Right kidney (tissue), 9 donors: ENCODE data around the gene PKDCC.

Source experiments
- DNase-seq: peaks from one replicate; pipeline ENCODE4 v3.0.0-alpha.2; 2016
- long read RNA-seq, 8 donors: transcript quantifications; one replicate each; lab custom pipeline, GENCODE V29; 2026

PKDCC gene
- long read RNA-seq, donor 1, transcript PKDCC-201 (7 exons, 2,502 nt) = major isoform, 55 of 166 reads
- long read RNA-seq, donor 1, partial matches to known transcripts = 98 of 166 reads
- long read RNA-seq, donor 1, other reads (novel, unspliced or antisense) = 8 of 166 reads
- long read RNA-seq, donor 2, transcript PKDCC-207 (2 exons, 563 nt) = minor isoform, 6 of 59 reads
- long read RNA-seq, donor 2, transcript PKDCC-201 (7 exons, 2,502 nt) = major isoform, 37 of 59 reads
- long read RNA-seq, donor 2, partial matches to known transcripts = 13 of 59 reads
- long read RNA-seq, donor 2, other reads (novel, unspliced or antisense) = 0 of 59 reads
- long read RNA-seq, donor 3, transcript PKDCC-201 (7 exons, 2,502 nt) = major isoform, 27 of 79 reads
- long read RNA-seq, donor 3, partial matches to known transcripts = 48 of 79 reads
- long read RNA-seq, donor 3, other reads (novel, unspliced or antisense) = 0 of 79 reads
- long read RNA-seq, donor 4, transcript PKDCC-201 (7 exons, 2,502 nt) = major isoform, 35 of 126 reads
- long read RNA-seq, donor 4, partial matches to known transcripts = 81 of 126 reads
- long read RNA-seq, donor 4, other reads (novel, unspliced or antisense) = 0 of 126 reads
- long read RNA-seq, donor 5, transcript PKDCC-201 (7 exons, 2,502 nt) = major isoform, 59 of 83 reads
- long read RNA-seq, donor 5, partial matches to known transcripts = 13 of 83 reads
- long read RNA-seq, donor 5, other reads (novel, unspliced or antisense) = 6 of 83 reads
- long read RNA-seq, donor 6, transcript PKDCC-201 (7 exons, 2,502 nt) = major isoform, 25 of 38 reads
- long read RNA-seq, donor 6, partial matches to known transcripts = 6 of 38 reads
- long read RNA-seq, donor 6, other reads (novel, unspliced or antisense) = 0 of 38 reads
- long read RNA-seq, donor 7, transcript PKDCC-207 (2 exons, 563 nt) = minor isoform, 15 of 191 reads
- long read RNA-seq, donor 7, transcript PKDCC-209 (3 exons, 693 nt) = minor isoform, 7 of 191 reads
- long read RNA-seq, donor 7, transcript PKDCC-201 (7 exons, 2,502 nt) = major isoform, 69 of 191 reads
- long read RNA-seq, donor 7, partial matches to known transcripts = 77 of 191 reads
- long read RNA-seq, donor 7, other reads (novel, unspliced or antisense) = 18 of 191 reads
- long read RNA-seq, donor 8, transcript PKDCC-201 (7 exons, 2,502 nt) = major isoform, 45 of 73 reads
- long read RNA-seq, donor 8, partial matches to known transcripts = 17 of 73 reads
- long read RNA-seq, donor 8, other reads (novel, unspliced or antisense) = 0 of 73 reads

- DNase-seq = no peak
Measured at GRCh38 chr2:42047488-42048298, at the start of gene PKDCC. PKDCC (plus strand) TSS chr2:42048021; CDS start chr2:42048200, 179 bp downstream.

- peak; percentile 57 for DNase-seq
Measured at GRCh38 chr2:41998186-41999127, 49.4 kb upstream of the PKDCC start.

- no peak for DNase-seq
Measured at GRCh38 chr2:41999128-41999480, 48.7 kb upstream of the PKDCC start.

GRCh38 chr2:41999592-42000281, 48.1 kb upstream of the PKDCC start:
- DNase-seq = no peak

GRCh38 chr2:42001711-42002201, 46.1 kb upstream of the PKDCC start:
- peak; percentile 78 for DNase-seq

- no peak for DNase-seq
Measured at GRCh38 chr2:42007551-42007950, 40.3 kb upstream of the PKDCC start.

- DNase-seq = peak; percentile 69
Measured at GRCh38 chr2:42008241-42008921, 39.4 kb upstream of the PKDCC start.

GRCh38 chr2:42009657-42010580, 37.9 kb upstream of the PKDCC start:
- DNase-seq = no peak

- DNase-seq = no peak
Measured at GRCh38 chr2:42010743-42011298, 37.0 kb upstream of the PKDCC start.

GRCh38 chr2:42012137-42012536, 35.7 kb upstream of the PKDCC start:
- DNase-seq = no peak

GRCh38 chr2:42012651-42013050, 35.2 kb upstream of the PKDCC start:
- DNase-seq = no peak

- no peak for DNase-seq
Measured at GRCh38 chr2:42013409-42013808, 34.4 kb upstream of the PKDCC start.

- peak; percentile 31 for DNase-seq
Measured at GRCh38 chr2:42021464-42021863, 26.4 kb upstream of the PKDCC start.

GRCh38 chr2:42025151-42025582, 22.7 kb upstream of the PKDCC start:
- DNase-seq = peak; percentile 78

GRCh38 chr2:42026272-42026671, 21.5 kb upstream of the PKDCC start:
- DNase-seq = no peak

GRCh38 chr2:42028571-42029148, 19.2 kb upstream of the PKDCC start:
- peak; percentile 17 for DNase-seq

GRCh38 chr2:42029171-42029570, 18.6 kb upstream of the PKDCC start:
- DNase-seq = peak; percentile 20
